Smooth muscle cell (in vitro differentiated cells): Measurements from ENCODE around the gene PRPSAP2. TPM values are rescaled to one million over a fixed set of nuclear protein-coding genes. Genes with fewer than 3 reads are reported as not detected.

ENCODE experiments used
- DNase-seq: peaks from one replicate; lab custom pipeline; 2025; ENCODE audit not compliant: unreplicated experiment; lab: John Stamatoyannopoulos, UW
- H2AFZ ChIP-seq: fragments of 200-600 bp; sonication (generic); 2 replicates; pipeline ENCODE4 v1.6.0; 2016; ENCODE audit warnings: antibody characterized with exemption, low read depth, mild to moderate bottlenecking
- H3F3A ChIP-seq: fragments of 200-600 bp; sonication (generic); 2 replicates; pipeline ENCODE4 v1.6.0; 2017; ENCODE audit warnings: antibody characterized with exemption, low read depth
- H3K27ac ChIP-seq: fragments of 200-600 bp; sonication (generic); 2 replicates; pipeline ENCODE4 v1.5.1; 2016; ENCODE audit warnings: low read depth, mild to moderate bottlenecking
- H3K27me3 ChIP-seq: fragments of 200-600 bp; sonication (generic); 2 replicates; pipeline ENCODE4 v1.6.1; 2016; ENCODE audit warnings: low read depth, mild to moderate bottlenecking
- H3K36me3 ChIP-seq: fragments of 200-600 bp; sonication (generic); 2 replicates; pipeline ENCODE4 v1.5.1; 2016; ENCODE audit warnings: low read depth
- H3K4me1 ChIP-seq: fragments of 200-600 bp; sonication (generic); 2 replicates; pipeline ENCODE4 v1.5.1; 2016; ENCODE audit warnings: low read depth
- H3K4me2 ChIP-seq: fragments of 200-600 bp; sonication (generic); 2 replicates; pipeline ENCODE4 v1.6.0; 2016; ENCODE audit warnings: mild to moderate bottlenecking
- H3K4me3 ChIP-seq: fragments of 200-600 bp; sonication (generic); 2 replicates; pipeline ENCODE4 v1.5.1; 2016; ENCODE audit warnings: mild to moderate bottlenecking
- H3K79me2 ChIP-seq: fragments of 200-600 bp; sonication (generic); 2 replicates; pipeline ENCODE4 v1.6.0; 2016; ENCODE audit warnings: low read depth, mild to moderate bottlenecking
- H3K9ac ChIP-seq: fragments of 200-600 bp; sonication (generic); 2 replicates; pipeline ENCODE4 v1.6.0; 2016; ENCODE audit warnings: low read depth
- H3K9me3 ChIP-seq: fragments of 200-600 bp; sonication (generic); replicated peaks from 2 replicates; pipeline ENCODE4 v1.5.1; 2016; ENCODE audit warnings: low read depth
- H4K20me1 ChIP-seq: fragments of 200-600 bp; sonication (generic); 2 replicates; pipeline ENCODE4 v1.6.0; 2016; ENCODE audit warnings: low read depth
- CTCF ChIP-seq: fragments of 200-600 bp; sonication (generic); IDR thresholded peaks from 2 replicates; pipeline ENCODE4 v1.5.1; 2017; ENCODE audit warnings: borderline replicate concordance, mild to moderate bottlenecking, antibody characterized with exemption; ENCODE audit not compliant: insufficient read depth, poor library complexity, severe bottlenecking
- WGBS: methylation state at CpG from one replicate; pipeline ENCODE4 v1.1.7; 2016; ENCODE audit warnings: low lambda C conversion rate; 5-methylcytosine and 5-hydroxymethylcytosine counted together
- polyA plus RNA-seq: library from polyadenylated mRNA; unstranded; fragments of >200 nt; fragmentation: Nextera tagmentation; extraction: Ambion mirVana; gene quantifications from 2 replicates; pipeline ENCODE4 v1.2.1, GENCODE V29; 2016
- total RNA-seq: library from RNA; depleted of rRNA; stranded (reverse); fragments of >200 nt; gene quantifications from 2 replicates; pipeline ENCODE4 v1.2.3, GENCODE V29; 2014

The PRPSAP2 gene
- total and polyA plus RNA-seq, 2 experiments from 2014 or later: 24.0 to 39.8 TPM

GRCh38 chr17:18916816-18917500, 59.0 kb downstream of the PRPSAP2 start:
- no peaks in the 10 kb centered on the region for H3K27me3 ChIP-seq
- peaks cover 10% of the 10 kb centered on the region for H4K20me1 ChIP-seq
- H3F3A ChIP-seq: no peaks in the 10 kb centered on the region
- no peak overlapping the region for H3K9ac ChIP-seq
- H3K9me3 ChIP-seq: no peaks in the 10 kb centered on the region
- 74% methylated on average over 5 of the region's 5 CpGs for WGBS
- no peak overlapping the region for H3K4me2 ChIP-seq
- no peaks in the 10 kb centered on the region for H3K36me3 ChIP-seq
- DNase-seq: no peak
- TF ChIP-seq CTCF: no peak
- no peaks in the 10 kb centered on the region for H3K4me1 ChIP-seq
- H3K27ac ChIP-seq: no peak overlapping the region
- H2AFZ ChIP-seq: no peak overlapping the region
- no peaks in the 10 kb centered on the region for H3K79me2 ChIP-seq
- H3K4me3 ChIP-seq: no peak overlapping the region

GRCh38 chr17:18917506-18918032, 59.6 kb downstream of the PRPSAP2 start:
- no peaks in the 10 kb centered on the region for H3K79me2 ChIP-seq
- no peak for DNase-seq
- peaks cover 12% of the 10 kb centered on the region for H4K20me1 ChIP-seq
- H3K27me3 ChIP-seq: no peaks in the 10 kb centered on the region
- TF ChIP-seq CTCF: no peak
- H3K27ac ChIP-seq: no peak overlapping the region
- no peaks in the 10 kb centered on the region for H3K9me3 ChIP-seq
- H3K36me3 ChIP-seq: no peaks in the 10 kb centered on the region
- H3K4me3 ChIP-seq: no peak overlapping the region
- no peaks in the 10 kb centered on the region for H3F3A ChIP-seq
- no peak overlapping the region for H3K9ac ChIP-seq
- H3K4me2 ChIP-seq: no peak overlapping the region
- H3K4me1 ChIP-seq: no peaks in the 10 kb centered on the region
- 87% methylated on average over 7 of the region's 11 CpGs for WGBS
- no peak overlapping the region for H2AFZ ChIP-seq

GRCh38 chr17:18919963-18920362, 62.0 kb downstream of the PRPSAP2 start:
- H3K9me3 ChIP-seq: no peaks in the 10 kb centered on the region
- TF ChIP-seq CTCF: no peak
- H2AFZ ChIP-seq: no peak overlapping the region
- H3K27ac ChIP-seq: no peak overlapping the region
- H3K4me2 ChIP-seq: no peak overlapping the region
- no peaks in the 10 kb centered on the region for H3K79me2 ChIP-seq
- DNase-seq: no peak
- no peak overlapping the region for H3K9ac ChIP-seq
- no peaks in the 10 kb centered on the region for H3K4me1 ChIP-seq
- H4K20me1 ChIP-seq: peaks cover 15% of the 10 kb centered on the region
- H3K36me3 ChIP-seq: no peaks in the 10 kb centered on the region
- 92% methylated on average over 6 of the region's 6 CpGs for WGBS
- no peaks in the 10 kb centered on the region for H3F3A ChIP-seq
- H3K4me3 ChIP-seq: no peak overlapping the region
- no peaks in the 10 kb centered on the region for H3K27me3 ChIP-seq
